NCI-H2196 (cell line): ENCODE results near the gene DBET.
"Not testable (repeated sequence)": the region's sequence is repeated elsewhere in the genome, so short reads cannot be mapped to it uniquely, and the experiment has no call there.

ENCODE experiments used
- DNase-seq: peaks from one replicate; lab custom pipeline; 2025; ENCODE audit not compliant: unreplicated experiment; lab: John Stamatoyannopoulos, UW

The DBET gene

DNA sequence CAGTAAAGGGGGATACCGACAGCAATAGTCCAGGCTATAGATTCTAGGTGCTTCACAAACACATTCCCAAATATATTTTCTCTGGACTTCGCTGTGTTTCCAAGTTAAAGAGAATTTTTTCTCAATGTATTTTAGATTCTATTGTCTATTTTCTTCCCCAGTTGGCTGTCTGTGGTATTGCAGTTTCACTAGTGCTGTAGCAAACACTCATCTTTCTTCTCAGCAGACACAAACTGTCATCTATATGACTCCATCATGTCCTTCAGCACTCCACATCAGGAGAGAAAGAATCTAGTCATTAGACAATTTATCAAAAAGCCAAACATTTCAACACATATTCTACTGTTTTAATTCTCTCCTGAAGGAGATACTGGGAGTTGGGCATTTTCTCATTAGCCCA is at the start of gene DBET:
Gene DBET, plus strand, starts transcription at position 161 of the 400 bp plus-strand sequence.
- not testable (repeated sequence) for DNase-seq

DNA sequence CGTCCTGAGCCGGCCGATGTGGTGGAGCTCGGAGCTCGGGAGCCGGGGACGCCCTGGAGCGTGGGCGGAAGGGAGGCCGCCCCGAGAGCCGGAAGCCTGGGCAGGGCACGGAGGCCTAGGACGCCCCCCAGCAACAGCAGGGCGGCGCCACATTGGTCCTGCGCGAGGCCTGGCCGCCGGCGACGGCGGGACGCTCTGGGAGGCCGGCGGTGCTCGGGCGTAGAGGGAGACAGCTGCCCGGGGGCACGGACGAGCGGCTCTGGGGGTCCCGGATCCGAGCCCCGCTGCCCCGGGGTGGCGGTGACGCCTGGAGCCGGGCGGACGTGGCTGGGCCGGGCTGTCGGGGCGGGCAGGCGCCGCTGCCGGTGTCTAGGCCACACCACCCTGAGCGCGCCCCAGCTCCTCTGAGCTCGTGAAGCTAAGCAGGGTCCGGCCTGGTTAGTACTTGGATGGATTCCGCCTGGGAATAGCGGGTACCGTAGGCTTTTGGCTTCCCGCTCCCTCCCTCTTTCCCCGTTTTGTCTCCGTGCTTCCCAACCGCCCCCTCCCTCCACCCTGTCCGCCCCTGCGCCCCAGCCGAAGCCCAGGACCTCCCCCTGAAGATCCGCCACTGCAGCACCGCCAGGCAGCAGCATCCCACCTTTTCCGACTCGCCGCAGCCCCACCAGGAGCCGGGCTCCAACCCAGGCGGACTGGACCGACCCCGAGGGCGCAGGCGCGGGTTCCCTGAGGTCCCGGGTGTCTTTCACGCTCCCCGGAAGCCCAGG is 49.3 kb upstream of the DBET start:
- no peak for DNase-seq

DNA sequence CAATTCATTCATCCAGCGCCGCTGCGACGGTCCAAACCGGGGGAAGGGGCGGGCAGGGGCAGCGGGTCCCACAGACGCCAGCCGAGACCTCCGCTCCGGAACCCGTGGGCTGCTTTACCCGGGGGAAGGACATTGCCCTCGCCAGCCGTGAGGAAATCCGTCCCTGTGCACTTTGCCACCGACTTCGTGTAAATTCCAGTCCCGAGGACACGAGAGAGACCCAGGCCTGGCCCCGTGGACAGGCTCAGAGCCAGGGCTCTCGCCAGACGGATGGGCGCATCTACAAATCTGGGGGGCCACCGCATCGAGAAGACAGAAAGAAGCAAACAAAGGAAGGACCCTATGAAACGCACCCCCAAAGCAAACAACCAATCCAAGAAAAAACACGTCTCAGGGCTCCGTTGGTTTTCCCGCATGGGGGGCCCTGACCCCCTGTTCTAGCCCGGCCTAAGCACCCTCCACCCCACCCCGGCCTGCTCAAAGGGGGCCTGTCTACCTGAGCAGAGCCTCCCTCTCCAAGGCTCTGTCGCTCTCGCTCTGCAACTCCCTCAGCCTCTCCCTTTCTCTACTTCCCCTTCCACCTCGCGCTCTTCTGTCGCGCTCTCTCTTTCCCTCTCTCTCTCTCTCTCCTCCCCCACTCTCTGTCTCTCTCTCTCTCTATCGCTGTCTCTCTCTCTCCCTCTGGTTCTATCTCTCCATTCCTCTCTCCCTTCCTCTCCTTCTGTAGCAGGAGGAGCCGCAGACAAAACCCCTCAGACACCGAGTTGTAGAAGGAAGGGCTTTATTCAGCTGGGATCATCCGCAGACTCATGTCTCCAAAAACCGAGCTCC is 48.5 kb upstream of the DBET start:
- DNase-seq, result no peak

DNA sequence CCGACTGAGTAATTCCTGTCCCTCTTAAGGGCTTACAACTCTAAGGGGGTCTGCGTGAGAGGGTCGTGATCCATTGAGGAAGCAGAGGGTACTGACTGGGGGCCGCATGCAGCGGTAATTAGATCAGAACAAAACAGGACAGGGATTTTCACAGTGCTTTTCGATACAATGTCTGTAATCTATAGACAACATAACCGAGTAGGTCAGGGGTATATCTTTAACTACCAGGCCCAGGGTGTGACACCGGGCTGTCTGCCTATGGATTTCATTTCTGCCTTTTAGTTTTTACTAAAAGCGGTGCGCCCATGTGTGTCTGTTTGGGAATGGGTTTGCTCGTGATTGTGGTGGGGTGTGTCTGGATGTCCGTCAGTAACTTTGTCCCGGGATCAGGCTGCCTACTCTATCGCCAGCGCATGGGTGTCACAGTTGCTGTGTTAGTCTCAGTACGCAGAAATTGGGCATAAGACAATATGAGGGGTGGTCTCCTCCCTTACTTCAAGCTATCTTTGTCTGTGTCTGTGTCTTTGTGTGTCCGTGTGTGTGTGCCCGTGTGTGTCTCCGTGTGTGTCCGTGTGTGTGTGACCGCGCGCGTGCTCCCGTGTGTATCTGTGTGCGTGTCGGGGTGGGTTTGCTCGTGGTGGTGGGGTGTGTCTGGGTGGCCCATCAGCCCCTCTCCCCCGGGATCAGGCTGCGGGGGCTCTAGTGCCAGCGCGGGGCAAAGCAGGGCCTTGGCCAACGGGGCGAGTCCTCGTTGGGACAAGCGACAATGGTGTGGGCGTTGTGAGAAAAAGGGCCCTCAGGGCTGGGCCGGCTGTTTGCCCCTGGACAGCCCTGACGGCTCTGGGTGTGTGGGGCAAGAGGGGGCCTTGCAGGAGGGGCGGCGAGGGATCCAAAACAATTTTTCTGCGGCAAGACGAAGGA is 47.7 kb upstream of the DBET start:
- no peak for DNase-seq

DNA sequence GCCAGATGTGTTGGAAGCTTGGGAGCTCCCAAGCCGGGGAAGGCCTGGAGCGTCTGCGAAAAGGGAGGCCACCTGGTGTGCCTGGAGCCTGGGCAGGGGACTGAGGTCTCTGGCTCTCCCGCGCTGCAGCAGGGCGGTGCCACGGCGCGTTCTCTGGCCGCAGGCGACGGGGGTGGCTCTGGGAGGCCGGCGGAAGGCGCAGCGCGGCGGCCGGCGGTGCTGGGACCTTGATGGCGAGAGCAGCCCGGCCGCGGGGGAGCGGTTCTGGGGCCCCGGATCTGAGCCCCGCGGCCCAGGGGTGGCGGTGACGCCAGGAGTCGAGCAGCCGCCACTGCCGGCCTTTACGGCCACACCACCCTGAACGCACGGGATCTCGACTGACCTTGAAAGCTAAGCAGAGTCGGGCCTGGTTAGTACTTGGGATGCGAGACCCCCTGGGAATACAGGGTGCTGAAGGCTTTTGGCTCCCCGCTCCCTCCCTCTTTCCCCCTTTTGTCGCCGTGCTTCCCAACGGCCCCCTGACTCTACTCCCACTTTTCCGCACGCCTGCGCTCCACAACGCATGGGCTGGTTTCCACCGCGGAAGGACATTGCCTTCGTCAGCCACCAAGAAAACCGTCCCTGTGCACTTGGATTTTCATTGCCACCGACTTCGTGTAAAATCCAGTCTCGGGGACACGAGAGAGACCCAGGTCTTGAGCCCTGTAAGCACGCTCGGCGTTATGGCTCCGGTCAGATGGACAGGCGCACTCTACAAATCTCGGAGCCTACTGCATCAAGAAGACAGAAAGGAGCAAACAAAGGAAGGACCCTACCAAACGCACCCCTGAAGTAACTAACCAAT is 46.7 kb upstream of the DBET start:
- no peak for DNase-seq

DNA sequence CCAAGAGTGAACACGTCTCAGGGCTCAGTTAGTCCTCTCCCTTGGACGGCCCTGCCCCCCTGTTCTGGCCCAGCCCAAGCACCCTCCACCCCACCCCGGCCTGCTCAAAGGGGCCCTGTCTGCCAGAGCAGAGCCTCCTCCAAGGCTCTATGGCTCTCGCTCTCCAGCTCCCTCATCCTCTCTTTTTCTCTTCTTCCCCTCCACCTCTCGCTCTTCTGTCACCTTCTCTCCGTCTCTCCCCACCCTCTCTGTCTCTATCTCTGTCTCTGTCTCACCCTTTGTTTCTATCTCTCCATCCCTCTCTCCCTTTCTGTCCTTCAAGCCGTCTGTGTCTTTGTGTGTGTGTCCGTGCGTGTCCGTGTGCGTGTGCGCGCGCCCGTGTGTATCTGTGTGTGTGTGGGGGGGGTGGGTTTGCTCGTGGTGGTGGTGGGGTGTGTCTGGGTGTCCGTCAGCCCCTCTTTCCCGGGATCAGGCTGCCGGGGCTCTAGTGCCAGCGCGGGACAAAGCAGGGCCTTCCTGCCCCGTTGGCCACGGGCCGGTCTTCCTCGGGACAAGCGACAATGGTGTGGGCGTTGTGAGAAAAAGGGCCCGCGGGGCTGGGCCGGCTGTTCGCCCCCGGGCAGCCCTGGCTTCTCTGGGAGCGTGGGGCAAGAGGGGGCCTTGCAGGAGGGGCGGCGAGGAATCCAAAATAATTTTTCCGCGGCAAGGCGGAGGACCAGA is 45.9 kb upstream of the DBET start:
- no peak for DNase-seq

DNA sequence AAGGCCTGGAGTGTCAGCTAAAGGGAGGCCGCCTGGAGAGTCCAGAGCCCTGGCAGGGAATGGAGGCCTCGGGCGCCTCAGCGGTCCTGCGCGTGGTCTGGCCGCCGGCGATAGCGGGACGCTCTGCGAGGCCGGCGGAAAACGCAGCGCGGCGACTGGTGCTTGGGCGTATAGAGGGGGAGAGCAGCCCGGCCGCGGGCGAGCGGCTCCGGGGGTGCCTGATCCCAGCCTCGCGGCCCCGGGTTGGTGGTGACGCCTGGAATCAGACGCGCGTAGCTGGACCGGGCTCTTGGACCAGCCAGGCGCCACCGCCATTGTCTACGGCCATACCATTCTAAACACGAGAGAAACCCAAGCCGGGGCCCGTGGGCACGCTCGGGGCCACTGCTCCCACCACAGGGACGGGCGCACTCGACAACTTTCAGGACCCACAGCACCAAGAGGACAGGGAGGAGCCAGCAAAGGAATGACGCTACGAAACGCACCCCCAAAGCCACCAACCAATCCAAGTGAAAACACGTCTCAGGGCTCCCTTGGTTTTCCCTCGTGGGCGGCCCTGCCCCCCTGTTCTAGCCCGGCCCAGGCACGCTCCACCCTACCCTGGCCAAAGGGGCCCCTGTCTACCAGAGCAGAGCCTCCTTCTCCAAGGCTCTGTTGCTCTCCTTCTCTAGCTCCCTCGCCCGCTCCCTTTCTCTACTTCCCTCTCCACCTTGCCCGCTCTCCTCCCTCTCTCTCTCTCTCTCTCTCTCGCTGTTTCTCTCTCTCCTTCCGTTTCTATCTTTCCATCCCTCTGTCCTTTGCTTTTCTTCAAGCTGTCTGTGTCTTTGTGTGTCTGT is 45.1 kb upstream of the DBET start:
- no peak for DNase-seq

DNA sequence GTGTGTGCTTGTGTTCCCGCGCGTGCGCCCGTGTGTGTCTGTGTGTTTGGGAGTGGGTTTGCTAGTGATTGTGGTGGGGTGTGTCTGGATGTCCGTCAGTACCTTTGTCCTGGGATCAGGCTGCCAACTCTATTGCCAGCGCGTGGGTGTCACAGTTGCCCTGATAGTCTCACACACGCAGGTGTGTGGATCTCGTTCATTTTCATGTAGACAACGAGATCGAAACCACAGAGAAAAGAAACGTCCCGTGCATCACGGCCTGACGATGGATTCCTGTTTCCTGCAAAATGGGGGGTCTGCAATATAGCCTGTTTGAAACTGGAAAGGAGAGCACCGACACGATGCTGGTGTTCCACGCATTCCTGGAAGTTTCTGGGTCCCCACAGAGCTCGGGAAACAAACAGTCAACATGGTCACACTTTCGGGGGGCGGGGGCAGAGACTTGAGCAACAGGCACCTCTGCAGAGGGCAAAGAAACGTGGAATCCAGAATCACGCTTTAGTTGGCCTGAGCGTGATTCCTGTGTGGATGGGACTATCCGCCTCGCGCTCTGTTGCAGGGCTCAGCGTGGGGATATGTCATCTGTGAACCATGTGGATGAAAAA is 44.3 kb upstream of the DBET start:
- not testable (repeated sequence) for DNase-seq

DNA sequence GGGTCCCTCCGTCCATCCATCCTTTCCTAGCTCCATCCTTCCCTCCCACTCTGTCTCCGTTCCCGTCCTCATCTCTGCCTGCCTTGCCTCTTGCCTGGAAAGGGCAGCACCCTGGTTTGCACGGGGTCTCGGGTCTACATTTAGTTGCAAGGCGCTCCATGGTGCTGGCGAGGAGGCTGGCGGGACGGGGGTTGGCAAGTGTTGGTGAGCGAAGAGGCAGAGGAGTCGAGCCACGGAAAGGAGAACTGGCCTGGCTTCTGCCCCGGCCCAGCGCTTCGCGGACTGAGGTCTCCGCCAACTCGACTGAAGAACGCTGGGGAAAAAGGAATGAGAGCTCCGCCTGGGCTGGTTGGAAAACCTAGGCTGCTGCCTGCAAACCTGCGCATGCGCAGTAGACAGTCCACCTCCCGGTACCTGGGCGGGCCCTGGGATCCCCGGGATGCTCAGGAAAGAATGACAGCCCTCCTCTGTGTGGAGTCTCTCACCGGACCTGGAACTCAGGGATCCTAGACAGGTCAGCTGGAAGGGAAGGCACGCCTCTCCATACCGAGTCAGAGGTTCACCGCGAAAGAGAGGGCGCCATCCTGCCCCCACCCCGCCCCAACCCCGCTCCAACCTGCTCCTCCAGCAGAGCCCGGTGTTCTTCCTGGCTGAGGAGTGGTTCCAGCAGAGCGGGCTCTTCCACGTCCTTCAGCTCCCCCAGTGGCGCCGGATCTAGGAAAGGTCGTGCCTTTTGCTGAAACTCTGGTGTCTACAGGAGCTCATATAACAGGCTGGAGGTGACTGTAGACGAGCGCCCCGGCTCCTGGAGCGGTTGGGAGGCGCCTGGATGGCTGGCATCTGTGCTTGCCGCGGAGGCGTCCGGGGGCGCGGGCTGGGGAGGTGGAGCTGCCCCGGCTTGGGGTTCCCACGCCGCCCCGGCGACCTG is 43.2 kb upstream of the DBET start:
- DNase-seq, result no peak

DNA sequence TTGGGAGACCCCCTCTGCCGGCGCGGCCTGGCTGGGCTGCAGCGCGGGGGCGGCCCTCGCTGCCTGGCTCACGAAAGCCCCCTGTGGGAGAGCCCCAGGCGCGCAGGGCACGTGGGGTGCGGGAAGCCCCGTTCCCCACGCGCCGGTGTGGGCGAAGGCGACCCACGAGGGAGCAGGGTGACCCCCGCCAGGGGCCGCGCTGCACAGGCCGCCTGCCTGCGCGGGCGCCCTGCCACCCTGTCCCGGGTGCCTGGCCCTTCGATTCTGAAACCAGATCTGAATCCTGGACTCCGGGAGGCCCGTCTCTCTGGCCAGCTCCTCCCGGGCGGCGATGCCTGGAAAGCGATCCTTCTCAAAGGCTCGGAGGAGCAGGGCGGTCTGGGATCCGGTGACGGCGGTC is 42.3 kb upstream of the DBET start:
- not testable (repeated sequence) for DNase-seq

DNA sequence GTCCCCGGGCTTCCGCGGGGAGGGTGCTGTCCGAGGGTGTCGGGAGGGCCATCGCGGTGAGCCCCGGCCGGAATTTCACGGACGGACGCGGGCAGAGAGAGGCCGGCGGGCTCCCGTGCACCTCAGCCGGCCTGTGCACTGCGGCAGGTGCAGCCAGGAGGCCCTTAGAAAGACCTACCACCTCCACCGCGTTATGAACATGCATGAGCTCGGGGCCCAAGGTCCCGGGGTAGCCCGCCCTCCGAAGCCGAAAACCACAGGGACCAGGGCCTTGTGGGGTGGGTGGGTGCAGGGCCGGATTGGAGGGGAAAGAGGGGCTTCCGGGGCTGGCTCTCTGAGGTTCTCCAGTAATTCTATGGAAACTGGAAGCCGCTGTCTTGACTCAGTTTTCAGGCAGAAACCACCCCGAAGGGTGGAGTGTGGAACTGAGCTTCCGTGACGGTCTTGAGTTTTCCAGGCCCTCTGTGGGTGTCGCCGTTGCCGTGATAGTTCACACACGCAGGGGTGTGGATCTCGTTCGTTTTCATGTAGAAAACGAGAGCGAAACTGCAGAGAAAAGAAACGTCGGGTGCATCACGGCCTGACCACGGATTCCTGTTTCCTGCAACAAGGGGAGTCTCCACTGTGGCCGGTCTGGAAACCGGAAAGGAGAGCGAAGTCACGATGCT is 41.6 kb upstream of the DBET start:
- DNase-seq, result not testable (repeated sequence)

DNA sequence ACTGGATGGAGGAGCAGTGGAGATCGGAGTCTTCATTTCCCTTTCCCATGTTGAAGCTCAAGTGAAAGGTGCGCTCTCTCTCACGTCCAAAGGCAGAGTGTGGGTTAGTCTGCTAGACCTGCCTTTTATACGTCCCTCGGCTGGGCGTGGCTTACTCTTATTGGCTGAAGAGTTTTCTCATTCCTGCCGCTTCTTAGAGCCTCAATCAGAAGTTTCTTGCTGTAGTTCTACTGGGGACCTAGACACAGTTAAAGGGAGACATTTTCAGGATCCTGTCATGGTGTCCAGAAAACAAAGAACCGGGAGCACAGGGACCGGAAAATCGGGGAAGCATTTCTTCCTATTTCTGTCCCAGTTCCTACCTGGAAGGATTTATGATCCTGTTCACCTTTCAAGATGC is 37.1 kb upstream of the DBET start, which contains the start of gene FRG2:
Gene FRG2, minus strand, starts transcription at position 101 of the 400 bp plus-strand sequence. Its CDS starts 52 bp downstream, at position 49.
- not testable (repeated sequence) for DNase-seq

DNA sequence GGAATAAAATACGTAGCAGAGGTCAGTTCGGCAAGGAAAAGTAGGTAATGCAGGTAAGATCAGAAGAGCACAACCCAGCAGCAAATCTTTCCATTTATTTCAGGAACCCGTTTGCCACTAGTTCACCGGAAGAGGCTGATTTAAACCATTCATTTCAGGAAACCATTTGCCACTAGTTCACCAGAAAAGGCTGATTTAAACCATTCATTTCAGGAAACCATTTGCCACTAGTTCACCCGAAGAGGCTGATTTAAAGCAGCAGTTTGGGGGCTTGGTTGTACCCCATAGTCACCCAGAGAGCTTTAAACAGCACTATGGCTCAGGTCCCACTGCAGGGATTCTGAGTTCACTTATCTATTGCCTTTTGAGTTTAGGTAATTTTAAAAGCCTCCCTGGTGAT is 33.0 kb upstream of the DBET start:
- DNase-seq, result not testable (repeated sequence)

DNA sequence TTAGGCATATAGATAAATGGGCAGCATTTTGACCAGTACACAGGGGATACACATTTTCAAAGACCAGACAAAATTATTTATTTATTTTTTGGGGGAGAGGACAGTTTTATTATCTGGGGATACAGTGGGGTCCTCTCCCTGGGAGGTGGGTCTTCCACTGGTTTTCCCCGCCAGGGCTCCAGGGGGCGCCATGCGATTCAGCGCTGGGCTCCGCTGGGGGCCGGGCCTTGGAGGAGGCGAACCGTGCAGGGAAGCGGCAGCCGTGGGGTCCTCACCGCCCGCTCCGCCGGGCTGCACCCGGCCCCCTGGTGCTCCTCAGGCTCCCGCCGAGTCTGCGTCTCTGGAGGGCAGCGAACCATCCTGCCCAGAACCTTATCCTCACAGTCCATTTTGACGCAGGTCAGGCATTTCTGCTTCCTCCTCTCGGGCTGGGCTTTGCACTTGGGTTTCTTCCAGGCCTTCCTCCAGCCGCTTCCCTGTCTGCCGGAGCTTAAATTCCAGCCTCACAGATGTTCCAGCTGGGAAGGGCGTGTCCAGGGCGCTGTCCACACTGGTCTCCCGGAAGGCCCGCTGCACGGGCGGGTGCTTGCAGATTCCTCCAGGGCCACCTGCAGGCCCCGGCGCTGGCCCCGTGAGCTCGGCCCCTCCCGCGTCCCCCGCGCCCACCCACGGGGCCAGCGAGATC is 26.5 kb upstream of the DBET start:
- DNase-seq, result not testable (repeated sequence)

DNA sequence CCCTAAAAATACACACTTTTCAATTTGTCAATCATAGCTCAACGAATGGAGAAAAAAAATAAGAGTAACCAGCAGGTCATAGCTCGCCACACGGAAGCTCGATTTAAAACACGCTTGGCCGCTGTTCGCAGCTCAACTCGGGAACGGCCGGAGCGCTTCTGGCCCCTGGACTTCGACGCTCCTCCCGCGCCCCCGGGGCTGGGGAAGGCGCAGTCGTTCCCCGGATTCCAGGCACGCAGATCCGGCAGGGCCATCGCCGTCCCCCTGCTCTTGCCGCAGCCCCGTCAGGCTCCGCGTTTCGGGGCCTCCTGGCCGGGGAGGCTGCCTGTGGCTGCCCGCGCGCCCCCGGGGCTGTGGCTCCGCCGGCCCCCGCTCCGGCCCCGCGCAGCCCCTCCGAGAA is 23.4 kb upstream of the DBET start:
- not testable (repeated sequence) for DNase-seq

DNA sequence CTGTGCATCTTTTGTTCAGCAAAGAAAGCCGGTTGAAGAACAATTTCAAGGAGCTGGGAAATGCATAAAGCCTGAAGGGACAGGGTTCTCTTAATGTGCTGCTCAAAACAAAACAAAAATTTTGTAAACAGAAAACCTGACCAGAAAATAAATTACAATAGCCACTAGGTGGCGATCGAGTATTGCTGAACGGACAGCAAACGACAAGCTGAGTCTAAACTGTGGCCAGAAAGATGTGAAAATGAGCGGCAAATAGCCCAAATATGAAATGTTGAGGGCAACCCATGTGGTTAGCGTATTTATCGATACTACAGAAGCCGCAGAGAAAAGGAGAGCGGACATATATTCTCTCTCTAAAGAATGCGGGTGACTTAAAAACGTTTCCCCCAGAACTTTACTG is 16.7 kb upstream of the DBET start:
- DNase-seq, result not testable (repeated sequence)
